ENCODE measurements around the gene GYS1. TPM values are rescaled to one million over a fixed set of nuclear protein-coding genes. Genes with fewer than 3 reads are reported as not detected.

GYS1 gene
- 41.5 and 53.4 TPM in 2 replicates for total RNA-seq

DNA sequence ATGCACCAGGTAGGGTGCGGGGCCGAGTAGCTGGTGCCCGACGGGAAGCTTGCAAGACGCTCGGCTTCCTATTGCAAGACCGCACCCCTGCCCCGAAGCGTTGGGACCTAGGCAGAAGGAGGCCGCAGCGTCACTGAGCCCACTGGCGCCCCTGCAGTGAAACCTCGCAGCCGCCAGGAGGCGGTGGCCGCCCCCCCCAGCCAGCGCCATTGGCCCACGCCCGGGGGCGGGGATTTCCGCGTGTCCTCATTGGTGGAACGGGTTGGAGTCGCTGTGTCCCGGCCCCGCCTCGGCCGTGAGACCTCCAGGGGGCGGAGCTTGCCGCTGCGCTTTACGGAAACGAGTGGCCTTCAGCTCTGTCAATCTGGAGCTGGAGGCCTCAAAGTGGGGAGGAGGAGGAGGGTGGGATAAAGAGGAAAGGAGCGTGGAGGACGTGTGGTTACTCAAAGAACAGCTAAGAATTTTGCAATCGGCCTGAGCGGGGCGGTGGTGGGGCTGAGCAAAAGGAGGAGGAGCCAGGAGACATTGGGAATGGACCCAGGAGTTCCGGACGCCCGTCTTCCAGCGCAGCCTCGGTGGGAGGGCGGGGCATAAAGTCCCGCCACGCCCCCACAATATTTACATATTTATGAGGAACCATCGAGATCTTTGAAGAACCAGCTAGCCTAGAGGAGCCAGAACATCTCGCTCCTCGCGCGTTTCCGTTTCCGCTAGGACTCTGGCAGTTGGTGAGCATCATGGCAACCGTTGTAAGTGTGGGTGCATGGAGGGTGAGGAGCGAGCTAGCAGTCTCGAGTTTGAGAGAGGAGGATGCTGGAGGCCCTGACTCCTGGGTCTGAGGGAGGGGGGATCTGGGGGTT lies at the start of gene GYS1, which contains the start of gene RUVBL2:
TSS of gene GYS1 (minus strand) at position 135 of the 860 bp plus-strand sequence. CDS start 197 bp downstream, outside the sequence.
TSS of gene RUVBL2 (plus strand) at position 713 of the 860 bp plus-strand sequence. CDS start at position 738, 25 bp downstream.

DNA sequence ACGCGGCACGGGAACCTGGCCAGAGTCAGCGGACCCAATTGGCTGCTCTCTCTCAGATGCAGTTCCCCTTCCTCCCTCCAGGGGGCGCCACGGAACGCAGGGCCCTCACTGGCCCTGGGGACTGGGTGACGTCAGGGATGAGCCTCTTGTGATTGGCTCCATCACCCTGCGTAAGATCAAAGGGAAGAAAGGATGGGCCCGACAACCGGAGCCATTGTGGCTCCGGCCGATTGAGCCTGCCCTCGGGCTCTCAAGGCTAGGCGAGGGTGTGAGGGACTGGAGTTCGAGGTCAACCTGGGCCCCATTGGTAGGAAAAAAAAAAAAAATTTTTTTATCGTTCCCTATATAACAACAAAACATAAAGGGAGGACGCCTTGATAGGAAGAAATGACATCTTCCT lies 43.7 kb upstream of the GYS1 start, which contains the start of gene CGB1:
TSS of gene CGB1 (minus strand) at position 81 of the 400 bp plus-strand sequence. CDS start 184 bp downstream, outside the sequence.

DNA sequence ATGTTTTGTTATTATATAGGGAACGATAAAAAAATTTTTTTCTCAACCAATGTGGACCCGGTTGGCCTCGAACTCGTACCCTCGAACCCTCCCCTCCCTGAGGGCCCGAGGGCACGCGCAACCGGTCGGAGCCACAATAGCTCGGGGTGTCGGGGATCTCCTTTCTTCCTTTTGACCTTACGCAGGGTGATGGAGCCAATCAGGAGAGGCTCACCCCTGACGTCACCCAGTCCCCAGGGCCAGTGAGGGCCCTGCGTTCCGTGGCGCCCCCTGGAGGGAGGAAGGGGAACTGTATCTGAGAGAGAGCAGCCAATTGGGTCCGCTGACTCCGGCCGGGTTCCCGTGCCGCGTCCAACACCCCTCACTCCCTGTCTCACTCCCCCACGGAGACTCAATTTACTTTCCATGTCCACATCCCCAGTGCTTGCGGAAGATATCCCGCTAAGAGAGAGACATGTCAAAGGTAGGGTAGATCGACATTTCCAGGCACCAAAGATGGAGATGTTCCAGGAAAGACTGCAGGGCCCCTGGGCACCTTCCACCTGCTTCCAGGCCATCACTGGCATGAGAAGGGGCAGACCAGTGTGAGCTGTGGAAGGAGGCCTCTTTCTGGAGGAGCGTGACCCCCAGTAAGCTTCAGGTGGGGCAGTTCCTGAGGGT lies 38.7 kb upstream of the GYS1 start, which contains the start of gene CGB2:
TSS of gene CGB2 (plus strand) at position 249 of the 660 bp plus-strand sequence. CDS start at position 455, 206 bp downstream.

DNA sequence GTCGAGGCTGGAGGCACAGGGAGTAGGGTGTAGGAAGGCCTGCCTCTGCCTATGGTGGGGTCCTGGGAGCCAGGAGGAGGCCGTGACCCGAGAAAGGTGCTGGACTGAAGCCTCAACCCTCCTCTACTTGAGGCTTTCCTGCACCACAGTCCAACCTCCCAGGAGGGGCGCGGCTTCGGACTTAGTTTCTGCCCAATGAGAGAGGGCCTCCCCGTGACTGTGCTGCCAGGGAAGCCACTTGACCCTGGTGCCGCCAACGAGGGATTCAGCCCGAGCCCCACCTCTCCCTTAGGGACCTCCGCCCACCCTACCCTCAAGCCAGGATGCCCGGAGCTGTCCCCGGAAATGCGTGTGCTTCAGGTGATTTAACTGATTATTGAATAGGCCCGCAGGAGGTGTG lies 31.1 kb upstream of the GYS1 start, which contains the start of gene CGB3:
TSS of gene CGB3 (minus strand) at position 101 of the 400 bp plus-strand sequence. CDS start 362 bp downstream, outside the sequence.

DNA sequence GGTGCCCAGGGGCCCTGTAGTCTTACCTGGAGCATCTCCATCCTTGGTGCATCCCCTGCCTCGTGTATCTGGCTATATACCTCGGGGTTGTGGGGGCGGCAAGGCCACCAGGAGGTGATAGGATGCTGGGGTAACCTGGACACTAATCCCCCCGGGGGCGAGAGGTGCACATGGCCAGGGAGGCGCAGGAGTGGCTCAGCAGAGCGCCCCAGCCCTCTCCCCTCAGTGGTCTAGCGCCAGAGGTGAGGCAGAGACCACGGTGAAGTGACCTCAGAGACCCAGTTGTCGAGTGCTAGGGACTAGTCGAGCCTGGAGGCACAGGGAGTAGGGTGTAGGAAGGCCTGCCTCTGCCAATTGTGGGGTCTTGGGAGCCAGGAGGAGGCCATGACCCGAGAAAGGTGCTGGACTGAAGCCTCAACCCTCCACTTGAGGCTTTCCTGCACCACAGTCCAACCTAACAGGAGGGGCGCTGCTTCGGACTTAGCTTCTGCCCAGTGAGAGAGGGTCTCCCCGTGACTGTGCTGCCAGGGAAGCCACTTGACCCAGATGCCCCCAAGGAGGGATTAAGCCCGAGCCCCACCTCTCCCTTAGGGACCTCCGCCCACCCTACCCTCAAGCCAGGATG lies 24.0 kb upstream of the GYS1 start, which contains the start of gene LHB:
TSS of gene LHB (minus strand) at position 51 of the 625 bp plus-strand sequence. CDS start at position 41, 10 bp downstream.

DNA sequence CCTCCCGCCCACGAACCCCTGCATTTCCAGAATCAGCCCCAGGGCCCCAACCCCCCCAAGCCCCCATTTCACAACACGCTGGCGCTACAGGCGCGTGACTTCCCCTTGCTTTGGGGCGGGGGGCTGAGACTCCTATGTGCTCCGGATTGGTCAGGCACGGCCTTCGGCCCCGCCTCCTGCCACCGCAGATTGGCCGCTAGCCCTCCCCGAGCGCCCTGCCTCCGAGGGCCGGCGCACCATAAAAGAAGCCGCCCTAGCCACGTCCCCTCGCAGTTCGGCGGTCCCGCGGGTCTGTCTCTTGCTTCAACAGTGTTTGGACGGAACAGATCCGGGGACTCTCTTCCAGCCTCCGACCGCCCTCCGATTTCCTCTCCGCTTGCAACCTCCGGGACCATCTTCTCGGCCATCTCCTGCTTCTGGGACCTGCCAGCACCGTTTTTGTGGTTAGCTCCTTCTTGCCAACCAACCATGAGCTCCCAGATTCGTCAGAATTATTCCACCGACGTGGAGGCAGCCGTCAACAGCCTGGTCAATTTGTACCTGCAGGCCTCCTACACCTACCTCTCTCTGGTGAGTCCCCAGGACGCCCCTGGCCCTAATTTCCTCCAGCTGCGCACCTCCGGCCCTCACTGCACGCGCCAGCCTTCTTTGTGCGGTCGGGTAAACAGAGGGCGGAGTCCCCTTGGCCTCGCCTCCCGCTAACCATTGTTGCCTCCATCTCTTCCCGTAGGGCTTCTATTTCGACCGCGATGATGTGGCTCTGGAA lies 27.9 kb downstream of the GYS1 start, which contains the start of gene FTL:
TSS of gene FTL (plus strand) at position 270 of the 766 bp plus-strand sequence. CDS start at position 469, 199 bp downstream.

DNA sequence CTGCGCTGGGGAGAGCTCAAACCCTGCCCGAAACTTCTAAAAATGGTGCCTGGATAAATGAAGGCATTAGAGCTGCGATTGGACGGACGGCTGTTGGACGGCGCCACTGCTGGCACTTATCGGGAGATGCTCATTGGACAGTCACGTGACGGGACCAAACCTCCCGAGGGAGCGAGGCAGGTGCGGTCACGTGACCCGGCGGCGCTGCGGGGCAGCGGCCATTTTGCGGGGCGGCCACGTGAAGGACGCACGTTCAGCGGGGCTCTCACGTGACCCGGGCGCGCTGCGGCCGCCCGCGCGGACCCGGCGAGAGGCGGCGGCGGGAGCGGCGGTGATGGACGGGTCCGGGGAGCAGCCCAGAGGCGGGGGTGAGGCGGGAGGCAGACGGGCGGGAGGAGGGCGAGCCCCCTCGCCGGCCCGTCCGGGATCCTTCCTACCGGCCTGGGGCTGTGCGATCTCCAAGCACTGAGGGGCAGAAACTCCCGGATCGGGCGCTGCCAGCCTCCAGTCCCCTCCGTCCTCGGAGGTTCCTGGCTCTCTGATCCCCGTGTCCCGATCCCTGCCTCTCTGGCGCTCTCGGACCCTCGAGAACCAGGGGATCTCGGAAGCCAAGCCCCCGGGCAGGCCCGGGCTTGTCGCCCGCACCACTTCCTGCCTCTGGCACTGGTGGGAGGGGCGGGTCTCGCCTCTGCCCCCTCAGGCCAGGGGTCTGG lies 38.4 kb downstream of the GYS1 start, which contains the start of gene BAX:
TSS of gene BAX (plus strand) at position 281 of the 713 bp plus-strand sequence. CDS start at position 335, 54 bp downstream.

DNA sequence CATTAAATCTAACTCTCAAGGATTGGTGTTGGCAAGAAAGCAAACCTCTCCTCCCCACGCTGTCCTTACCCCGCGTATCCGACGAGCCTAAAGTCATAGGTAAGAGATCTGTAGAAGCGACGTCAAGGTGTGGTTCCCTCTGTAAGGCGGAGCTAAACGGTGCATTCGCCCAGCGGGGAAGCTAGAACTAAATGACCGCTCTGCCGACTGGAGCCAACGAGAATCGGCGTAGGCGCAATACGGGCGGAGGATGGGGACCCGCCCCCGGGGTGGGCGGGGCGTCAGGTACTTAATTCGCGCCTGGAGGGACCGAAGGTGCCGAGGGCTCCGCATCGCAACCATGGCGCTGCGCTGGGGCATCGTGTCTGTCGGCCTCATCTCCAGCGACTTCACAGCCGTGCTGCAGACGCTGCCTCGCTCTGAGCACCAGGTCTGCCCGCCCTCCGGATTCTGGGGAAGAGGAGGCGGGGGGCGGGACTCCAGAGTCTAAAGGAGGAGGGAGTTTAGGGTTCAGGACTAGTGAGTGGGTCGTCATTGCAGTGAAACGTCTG lies 59.7 kb downstream of the GYS1 start, which contains the start of gene DHDH:
TSS of gene DHDH (plus strand) at position 318 of the 551 bp plus-strand sequence. CDS start at position 341, 23 bp downstream.

Other genes with a start within 250 kb of the GYS1 start
- gene IZUMO1, start 246.4 kb downstream of the GYS1 start, total RNA-seq: not detected in 2 replicates
- gene FUT1, start 240.7 kb downstream of the GYS1 start, total RNA-seq: under 0.01 TPM in 2 replicates
- not detected in 2 replicates for gene FGF21, start 237.8 kb downstream of the GYS1 start, total RNA-seq
- 46.4 and 51.6 TPM in 2 replicates for gene BCAT2, start 182.3 kb downstream of the GYS1 start, total RNA-seq
- 6.0 TPM in 2 replicates for gene HSD17B14, start 156.8 kb downstream of the GYS1 start, total RNA-seq
- gene PLEKHA4, start 124.7 kb downstream of the GYS1 start, total RNA-seq: 33.5 and 35.4 TPM in 2 replicates
- gene PPP1R15A, start 120.9 kb downstream of the GYS1 start, total RNA-seq: 70.0 and 111 TPM in 2 replicates
- 0.44 and 1.7 TPM in 2 replicates for gene TULP2, start 94.6 kb downstream of the GYS1 start, total RNA-seq
- gene NUCB1, start 93.0 kb downstream of the GYS1 start, total RNA-seq: 185 and 330 TPM in 2 replicates
- not detected in 2 replicates for gene DHDH, start 59.6 kb downstream of the GYS1 start, total RNA-seq
- 84.1 and 144 TPM in 2 replicates for gene BAX, start 38.4 kb downstream of the GYS1 start, total RNA-seq
- gene FTL, start 28.0 kb downstream of the GYS1 start, total RNA-seq: 3,972 and 15,717 TPM in 2 replicates
- gene RUVBL2, start 578 bp upstream of the GYS1 start, total RNA-seq: 175 and 353 TPM in 2 replicates
- not detected in 2 replicates for gene LHB, start 23.8 kb upstream of the GYS1 start, total RNA-seq
- not detected in 2 replicates for gene CGB3, start 31.0 kb upstream of the GYS1 start, total RNA-seq
- gene CGB2, start 38.6 kb upstream of the GYS1 start, total RNA-seq: not detected in 2 replicates
- gene CGB1, start 43.6 kb upstream of the GYS1 start, total RNA-seq: not detected in 2 replicates
- gene CGB5, start 50.5 kb upstream of the GYS1 start, total RNA-seq: not detected in 2 replicates
- not detected in 2 replicates for gene CGB8, start 55.8 kb upstream of the GYS1 start, total RNA-seq
- gene CGB7, start 64.4 kb upstream of the GYS1 start, total RNA-seq: not detected in 2 replicates
- gene NTF4, start 71.5 kb upstream of the GYS1 start, total RNA-seq: not detected in 2 replicates
- not detected in 2 replicates for gene KCNA7, start 79.4 kb upstream of the GYS1 start, total RNA-seq
- 116 and 242 TPM in 2 replicates for gene SNRNP70, start 92.1 kb upstream of the GYS1 start, total RNA-seq
- 6.3 and 7.4 TPM in 2 replicates for gene LIN7B, start 121.1 kb upstream of the GYS1 start, total RNA-seq
- 0.99 TPM in 1 of 2 replicates, not detected in the other for gene C19orf73, start 125.8 kb upstream of the GYS1 start, total RNA-seq
- gene PPFIA3, start 126.2 kb upstream of the GYS1 start, total RNA-seq: 1.0 and 1.5 TPM in 2 replicates
- not detected in 2 replicates for gene HRC, start 162.1 kb upstream of the GYS1 start, total RNA-seq
- 23.0 and 27.0 TPM in 2 replicates for gene TRPM4, start 164.5 kb upstream of the GYS1 start, total RNA-seq